ENCODE data around the gene IQGAP3. TPM values are rescaled to one million over a fixed set of nuclear protein-coding genes. Genes with fewer than 3 reads are reported as not detected.

The IQGAP3 gene
- total RNA-seq, 2 experiments from 2014 or later: not detected

GRCh38 chr1:156601892-156602291 is 29.5 kb upstream of the IQGAP3 start:
- Mint-ChIP-seq H3K27me3 (no peaks in the 10 kb centered on the region), H3K4me3 (peak overlapping the region; percentile 92), H3K9me3 (no peaks in the 10 kb centered on the region), H3K27ac (peak overlapping the region; percentile 73), H3K4me1 (ENCODE audit: low read depth) (peaks cover 37% of the 10 kb centered on the region), H3K36me3 (ENCODE audit: low read depth) (peaks cover 30% of the 10 kb centered on the region)
- intact Hi-C loops (cut with DNase I, micrococcal nuclease): loop anchor here in 1 of 2 experiments (1.0 kb wide), 1 partner anchor 11 kb away; the partner anchor contains the start of gene NAXE
- POLR2A ChIA-PET: interaction anchor here (0.6 to 2.8 kb wide), 7 partner anchors 10 to 320 kb away, joined by 3 to 33 read pairs (median 5); partner anchors contain the start of genes MEF2D, NAXE and SMG5
- DNase-seq (no peak), ATAC-seq (ENCODE audit: poor library complexity) (no peak)
- Histone ChIP-seq H3K4me1 (ENCODE audit: insufficient read depth, low read length) (peaks cover 32% of the 10 kb centered on the region), H3K27ac (ENCODE audit: low read depth in 1 of 2, low read length in 2 of 2) (peak overlapping the region; percentile 63 to 71), H3K4me3 (ENCODE audit: low read length) (peak overlapping the region; percentile 78), H3K9me3 (ENCODE audit: control insufficient read depth in 1 of 2, insufficient read depth in 1 of 2, low read length in 2 of 2) (no peaks in the 10 kb centered on the region), H3K36me3 (ENCODE audit: insufficient read depth, low read length) (peaks cover 22% of the 10 kb centered on the region), H3K27me3 (ENCODE audit: control insufficient read depth in 1 of 2, insufficient read depth in 2 of 2, low read length in 2 of 2) (no peaks in the 10 kb centered on the region)
- CTCF ChIA-PET: interaction anchor here (0.7 to 4.2 kb wide), 4 partner anchors 99 to 216 kb away, joined by 3 to 15 read pairs (median 3); no protein-coding TSS in a partner anchor
- no peak for TF ChIP-seq CTCF (IDR thresholded peaks at IDR 0.05)

GRCh38 chr1:156601122-156601830 is 28.9 kb upstream of the IQGAP3 start, which contains the start of gene GPATCH4:
Gene GPATCH4 (minus strand): TSS chr1:156601479.
- peak; percentile 78 for ATAC-seq (ENCODE audit: poor library complexity)
- peaks cover 34% of the 10 kb centered on the region for H3K36me3 Mint-ChIP-seq (ENCODE audit: low read depth)
- H3K4me1 Mint-ChIP-seq (ENCODE audit: low read depth): peaks cover 37% of the 10 kb centered on the region
- Histone ChIP-seq H3K4me1 (ENCODE audit: insufficient read depth, low read length) (peaks cover 32% of the 10 kb centered on the region), H3K9me3 (ENCODE audit: control insufficient read depth in 1 of 2, insufficient read depth in 1 of 2, low read length in 2 of 2) (no peaks in the 10 kb centered on the region), H3K27me3 (ENCODE audit: control insufficient read depth in 1 of 2, insufficient read depth in 2 of 2, low read length in 2 of 2) (no peaks in the 10 kb centered on the region), H3K27ac (ENCODE audit: low read depth in 1 of 2, low read length in 2 of 2) (peak within 1 kb of the TSS; percentile 63 to 71), H3K4me3 (ENCODE audit: low read length) (peak within 1 kb of the TSS; percentile 78), H3K36me3 (ENCODE audit: insufficient read depth, low read length) (peaks cover 28% of the 10 kb centered on the region)
- intact Hi-C loops (cut with DNase I, micrococcal nuclease): loop anchor here in 1 of 2 experiments (1.0 kb wide), 1 partner anchor 10 kb away; the partner anchor contains the start of gene NAXE
- peak; percentile 53 to 88 (median 61) for DNase-seq
- ChIA-PET POLR2A (interaction anchor here (0.6 to 2.8 kb wide), 7 partner anchors 10 to 319 kb away, joined by 3 to 33 read pairs (median 5); partner anchors contain the start of genes MEF2D, NAXE and SMG5), CTCF (interaction anchor here (1.3 to 4.2 kb wide), 3 partner anchors 121 to 216 kb away, joined by 3 to 15 read pairs (median 3); no protein-coding TSS in a partner anchor)
- no peaks in the 10 kb centered on the region for H3K27me3 Mint-ChIP-seq
- H3K4me3 Mint-ChIP-seq: peak within 1 kb of the TSS; percentile 92
- no peaks in the 10 kb centered on the region for H3K9me3 Mint-ChIP-seq
- TF ChIP-seq CTCF (IDR thresholded peaks at IDR 0.05): no peak
- H3K27ac Mint-ChIP-seq: peak within 1 kb of the TSS; percentile 73

GRCh38 chr1:156600733-156601121 is 28.4 kb upstream of the IQGAP3 start:
- peak; percentile 12 for ATAC-seq (ENCODE audit: poor library complexity)
- no peaks in the 10 kb centered on the region for H3K27me3 Mint-ChIP-seq

More at GRCh38 chr1:156600733-156601121, 28.4 kb upstream of the IQGAP3 start:
- no peak for TF ChIP-seq CTCF (IDR thresholded peaks at IDR 0.05)
- Mint-ChIP-seq H3K4me1 (ENCODE audit: low read depth) (peaks cover 37% of the 10 kb centered on the region), H3K9me3 (no peaks in the 10 kb centered on the region), H3K27ac (peak overlapping the region; percentile 73), H3K4me3 (peak overlapping the region; percentile 92), H3K36me3 (ENCODE audit: low read depth) (peaks cover 40% of the 10 kb centered on the region)
- intact Hi-C loops (cut with DNase I, micrococcal nuclease): loop anchor here in 1 of 2 experiments (1.0 kb wide), 1 partner anchor 9 kb away; the partner anchor contains the start of gene NAXE
- peaks cover 32% of the 10 kb centered on the region for H3K4me1 ChIP-seq (ENCODE audit: insufficient read depth, low read length)
- peak overlapping the region; percentile 63 to 71 for H3K27ac ChIP-seq (ENCODE audit: low read depth in 1 of 2, low read length in 2 of 2)
- peak overlapping the region; percentile 78 for H3K4me3 ChIP-seq (ENCODE audit: low read length)
- ChIA-PET CTCF (interaction anchor here (4.2 kb wide), 1 partner anchor 215 kb away, joined by 15 read pairs; no protein-coding TSS in a partner anchor), POLR2A (interaction anchor here (1.8 to 2.8 kb wide), 3 partner anchors 9 to 100 kb away, joined by 5 to 33 read pairs (median 12); partner anchors contain the start of genes MEF2D and NAXE)
- peak in 1 of 14 experiments; percentile 24 for DNase-seq
- H3K36me3 ChIP-seq (ENCODE audit: insufficient read depth, low read length): peaks cover 33% of the 10 kb centered on the region
- H3K27me3 ChIP-seq (ENCODE audit: control insufficient read depth in 1 of 2, insufficient read depth in 2 of 2, low read length in 2 of 2): no peaks in the 10 kb centered on the region
- H3K9me3 ChIP-seq (ENCODE audit: control insufficient read depth in 1 of 2, insufficient read depth in 1 of 2, low read length in 2 of 2): no peaks in the 10 kb centered on the region

All from CD4-positive, alpha-beta T cell (primary cell).